WERI-Rb-1 (cell line): ENCODE results near the gene AP3S1.
A peak's percentile ranks its signal among the peaks of the same experiment; 100 is the strongest.

Experiments
- DNase-seq: peaks from one replicate; pipeline ENCODE4 v3.0.0-alpha.2; 2020
- H3K27ac ChIP-seq: fragments of 250-450 bp; sonication (Bioruptor Pico); 2 replicates; pipeline ENCODE4 v1.5.1; 2020; ENCODE audit warnings: mild to moderate bottlenecking, moderate library complexity
- H3K27me3 ChIP-seq: fragments of 250-450 bp; sonication (Bioruptor Pico); 2 replicates; pipeline ENCODE4 v1.5.1; 2021; ENCODE audit warnings: mild to moderate bottlenecking, low read depth, moderate library complexity; ENCODE audit not compliant: insufficient read depth, severe bottlenecking
- H3K36me3 ChIP-seq: fragments of 250-450 bp; sonication (Bioruptor Pico); 2 replicates; pipeline ENCODE4 v1.5.1; 2020; ENCODE audit warnings: mild to moderate bottlenecking, moderate library complexity
- H3K4me3 ChIP-seq: 2 replicates; pipeline ENCODE4 v1.5.1; 2011; ENCODE audit warnings: low read depth, mild to moderate bottlenecking, control low read depth, low read length
- H3K9me3 ChIP-seq: fragments of 250-450 bp; sonication (Bioruptor Pico); 2 replicates; pipeline ENCODE4 v1.5.1; 2021; ENCODE audit warnings: mild to moderate bottlenecking, moderate library complexity; ENCODE audit not compliant: severe bottlenecking
- CTCF ChIP-seq: IDR thresholded peaks from 2 replicates; pipeline ENCODE4 v1.5.1; 2011; ENCODE audit warnings: low read depth, mild to moderate bottlenecking, control low read depth, inconsistent platforms, low read length

Gene AP3S1

GRCh38 chr5:115810761-115811160, 31.0 kb upstream of the AP3S1 start:
- no peaks in the 10 kb centered on the region for H3K27me3 ChIP-seq
- no peaks in the 10 kb centered on the region for H3K9me3 ChIP-seq
- DNase-seq, result no peak
- no peak overlapping the region for H3K4me3 ChIP-seq
- no peak for TF ChIP-seq CTCF
- H3K36me3 ChIP-seq, result no peaks in the 10 kb centered on the region
- no peak overlapping the region for H3K27ac ChIP-seq

GRCh38 chr5:115811406-115811805, 30.3 kb upstream of the AP3S1 start:
- no peaks in the 10 kb centered on the region for H3K27me3 ChIP-seq
- no peak overlapping the region for H3K4me3 ChIP-seq
- DNase-seq, result no peak
- H3K36me3 ChIP-seq, result no peaks in the 10 kb centered on the region
- H3K9me3 ChIP-seq, result no peaks in the 10 kb centered on the region
- H3K27ac ChIP-seq, result no peak overlapping the region
- no peak for TF ChIP-seq CTCF

GRCh38 chr5:115812372-115812771, 29.4 kb upstream of the AP3S1 start:
- Histone ChIP-seq H3K36me3 (no peaks in the 10 kb centered on the region), H3K27me3 (no peaks in the 10 kb centered on the region), H3K9me3 (no peaks in the 10 kb centered on the region), H3K27ac (no peak overlapping the region), H3K4me3 (no peak overlapping the region)
- DNase-seq, result no peak
- TF ChIP-seq CTCF, result no peak

DNA sequence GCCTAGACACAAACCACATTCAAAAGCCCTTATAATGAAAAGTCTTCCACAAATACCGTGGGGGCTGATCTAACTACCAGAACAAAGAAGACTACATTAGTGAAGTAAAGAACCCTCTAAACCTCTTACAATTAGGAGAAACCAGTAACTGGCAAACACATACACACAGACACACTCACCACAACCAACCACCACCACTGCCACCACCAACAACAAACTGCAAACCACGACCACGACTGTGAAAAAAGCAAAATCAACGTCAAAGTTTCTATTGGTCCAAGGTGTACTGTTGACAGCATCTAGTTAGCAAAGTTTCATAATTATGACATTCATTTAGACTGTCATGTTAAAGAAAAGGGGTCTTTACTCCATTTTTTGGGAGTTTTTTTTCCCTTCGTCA, 28.0 kb upstream of the AP3S1 start:
- no peak overlapping the region for H3K27ac ChIP-seq
- H3K27me3 ChIP-seq, result no peaks in the 10 kb centered on the region
- H3K36me3 ChIP-seq, result no peaks in the 10 kb centered on the region
- H3K4me3 ChIP-seq, result no peak overlapping the region
- H3K9me3 ChIP-seq, result no peaks in the 10 kb centered on the region
- no peak for DNase-seq
- TF ChIP-seq CTCF, result no peak

GRCh38 chr5:115815006-115815692, 26.6 kb upstream of the AP3S1 start:
- Histone ChIP-seq H3K36me3 (no peaks in the 10 kb centered on the region), H3K9me3 (no peaks in the 10 kb centered on the region), H3K27me3 (no peaks in the 10 kb centered on the region), H3K4me3 (no peak overlapping the region), H3K27ac (no peak overlapping the region)
- TF ChIP-seq CTCF, result no peak
- DNase-seq, result no peak

GRCh38 chr5:115815693-115816225, 26.0 kb upstream of the AP3S1 start:
- Histone ChIP-seq H3K9me3 (no peaks in the 10 kb centered on the region), H3K4me3 (peak overlapping the region; percentile 88), H3K36me3 (no peaks in the 10 kb centered on the region), H3K27me3 (no peaks in the 10 kb centered on the region), H3K27ac (peak overlapping the region; percentile 86)
- TF ChIP-seq CTCF, result no peak
- DNase-seq, result no peak
